Activated gamma-delta T cell treated with Interleukin-2 at 50 U/mL for 16 hours (primary cell): ENCODE results near the gene SLC24A3.
A peak's percentile ranks its signal among the peaks of the same experiment; 100 is the strongest.

Experiments
- DNase-seq: peaks from one replicate; pipeline ENCODE4 v3.0.0-alpha.2; 2020

SLC24A3 gene

GRCh38 chr20:19431906-19432305, 219.5 kb downstream of the SLC24A3 start:
- no peak for DNase-seq

GRCh38 chr20:19433371-19434350, 221.2 kb downstream of the SLC24A3 start:
- no peak for DNase-seq

GRCh38 chr20:19435316-19435715, 222.9 kb downstream of the SLC24A3 start:
- no peak for DNase-seq

- no peak for DNase-seq
These were observed 223.4 kb downstream of the SLC24A3 start for GRCh38 chr20:19435821-19436220.

GRCh38 chr20:19438488-19438887, 226.0 kb downstream of the SLC24A3 start:
- no peak for DNase-seq

GRCh38 chr20:19440660-19441527, 228.5 kb downstream of the SLC24A3 start:
- peak; percentile 23 for DNase-seq

GRCh38 chr20:19446246-19446645, 233.8 kb downstream of the SLC24A3 start:
- DNase-seq, result no peak

GRCh38 chr20:19448632-19449031, 236.2 kb downstream of the SLC24A3 start:
- no peak for DNase-seq

GRCh38 chr20:19449051-19449450, 236.6 kb downstream of the SLC24A3 start:
- no peak for DNase-seq

GRCh38 chr20:19451231-19451922, 238.9 kb downstream of the SLC24A3 start:
- no peak for DNase-seq

GRCh38 chr20:19451923-19452295, 239.5 kb downstream of the SLC24A3 start:
- DNase-seq, result no peak

GRCh38 chr20:19453410-19453809, 241.0 kb downstream of the SLC24A3 start:
- DNase-seq, result no peak

- DNase-seq, result no peak
These were observed 241.4 kb downstream of the SLC24A3 start for GRCh38 chr20:19453862-19454261.

- DNase-seq, result no peak
These were observed 244.4 kb downstream of the SLC24A3 start for GRCh38 chr20:19456595-19457395.

- no peak for DNase-seq
These were observed 245.2 kb downstream of the SLC24A3 start for GRCh38 chr20:19457611-19458010.

GRCh38 chr20:19460386-19460785, 247.9 kb downstream of the SLC24A3 start:
- DNase-seq, result no peak

- no peak for DNase-seq
These were observed 250.0 kb downstream of the SLC24A3 start for GRCh38 chr20:19462491-19462890.

- no peak for DNase-seq
These were observed 251.2 kb downstream of the SLC24A3 start for GRCh38 chr20:19463597-19463996.

GRCh38 chr20:19465536-19465935, 253.1 kb downstream of the SLC24A3 start:
- no peak for DNase-seq

GRCh38 chr20:19466206-19466928, 253.9 kb downstream of the SLC24A3 start:
- DNase-seq, result no peak

- DNase-seq, result no peak
These were observed 260.9 kb downstream of the SLC24A3 start for GRCh38 chr20:19473216-19473921.
